Osteoblast (primary cell): ENCODE data around the gene NAPSA. TPM values are rescaled to one million over a fixed set of nuclear protein-coding genes. Genes with fewer than 3 reads are reported as not detected.
A peak's percentile ranks its signal among the peaks of the same experiment; 100 is the strongest.
"Not testable (repeated sequence)": the region's sequence is repeated elsewhere in the genome, so short reads cannot be mapped to it uniquely, and the experiment has no call there.

ENCODE experiments used
- DNase-seq: peaks from one replicate; pipeline ENCODE4 v3.0.0; 2011; ENCODE audit warnings: low spot score, mixed read lengths; ENCODE audit not compliant: insufficient read length; ENCODE audit errors: missing footprints
- H2AFZ ChIP-seq: 2 replicates; pipeline ENCODE4 v1.6.0; 2011; ENCODE audit warnings: mild to moderate bottlenecking, low read length
- H3K27ac ChIP-seq: 2 replicates; pipeline ENCODE4 v1.5.1; 2011; ENCODE audit warnings: mild to moderate bottlenecking, low read depth, low read length, moderate library complexity
- H3K27me3 ChIP-seq: 2 replicates; pipeline ENCODE4 v1.6.0; 2012; ENCODE audit warnings: mild to moderate bottlenecking, control low read depth, inconsistent platforms, low read length, moderate library complexity; ENCODE audit not compliant: insufficient read depth
- H3K36me3 ChIP-seq: 2 replicates; pipeline ENCODE4 v1.5.1; 2011; ENCODE audit warnings: mild to moderate bottlenecking, low read length, control low read depth, moderate library complexity; ENCODE audit not compliant: insufficient read depth
- H3K4me1 ChIP-seq: 2 replicates; pipeline ENCODE4 v1.5.1; 2011; ENCODE audit warnings: mild to moderate bottlenecking, low read length, control low read depth, moderate library complexity; ENCODE audit not compliant: insufficient read depth
- H3K4me2 ChIP-seq: 2 replicates; pipeline ENCODE4 v1.6.0; 2011; ENCODE audit warnings: mild to moderate bottlenecking, low read length; ENCODE audit not compliant: insufficient read depth
- H3K4me3 ChIP-seq: fragments of 200-600 bp; sonication (generic); 3 replicates; pipeline ENCODE4 v1.5.1; 2012; ENCODE audit warnings: mild to moderate bottlenecking, low read length, inconsistent platforms; ENCODE audit not compliant: insufficient read depth
- H3K79me2 ChIP-seq: 2 replicates; pipeline ENCODE4 v1.6.0; 2012; ENCODE audit warnings: mild to moderate bottlenecking, low read length, control low read depth, inconsistent platforms; ENCODE audit not compliant: insufficient read depth
- H3K9me3 ChIP-seq: 2 replicates; pipeline ENCODE4 v1.5.1; 2011; ENCODE audit warnings: low read depth, low read length, control low read depth
- H4K20me1 ChIP-seq: 2 replicates; pipeline ENCODE4 v1.6.0; 2012; ENCODE audit warnings: mild to moderate bottlenecking, low read length, control low read depth; ENCODE audit not compliant: insufficient read depth
- total RNA-seq: library from RNA; depleted of rRNA; stranded (reverse); fragments of >200 nt; gene quantifications from 2 replicates; pipeline ENCODE4 v1.2.3, GENCODE V29; 2012
- TF ChIP-seq, protein P1 (sequence below): IDR thresholded peaks from 2 replicates; pipeline ENCODE4 v1.5.1; 2011; ENCODE audit warnings: mild to moderate bottlenecking, low read depth, low read length, moderate library complexity; ENCODE audit errors: extremely low read depth

The NAPSA gene
- total RNA-seq, 1 donor: under 0.01 TPM

DNA sequence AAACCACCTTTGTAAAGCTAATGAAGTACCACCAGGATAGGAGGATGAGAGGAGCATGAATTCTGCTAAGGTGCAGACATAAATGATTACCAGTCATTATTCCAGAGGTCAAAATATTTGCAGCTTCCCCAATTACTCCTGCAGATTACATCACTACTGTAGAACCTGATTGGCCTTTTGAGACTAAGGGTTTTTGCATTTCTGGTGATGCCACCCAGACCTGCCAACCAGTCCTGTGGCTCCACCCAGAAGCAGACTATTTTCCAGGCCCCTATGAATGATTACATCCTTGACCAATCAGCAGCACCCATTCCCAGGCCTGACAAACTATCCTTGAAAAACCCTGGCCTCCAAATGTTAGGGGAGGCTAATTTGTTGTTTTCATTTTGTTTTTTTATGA, 25.1 kb downstream of the NAPSA start:
- H3K79me2 ChIP-seq: no peaks in the 10 kb centered on the region
- H3K4me1 ChIP-seq: no peaks in the 10 kb centered on the region
- DNase-seq: no peak
- H3K9me3 ChIP-seq: peaks cover 9% of the 10 kb centered on the region
- no peak overlapping the region for H3K27ac ChIP-seq
- H2AFZ ChIP-seq: no peak overlapping the region
- TF ChIP-seq, protein P1, sequence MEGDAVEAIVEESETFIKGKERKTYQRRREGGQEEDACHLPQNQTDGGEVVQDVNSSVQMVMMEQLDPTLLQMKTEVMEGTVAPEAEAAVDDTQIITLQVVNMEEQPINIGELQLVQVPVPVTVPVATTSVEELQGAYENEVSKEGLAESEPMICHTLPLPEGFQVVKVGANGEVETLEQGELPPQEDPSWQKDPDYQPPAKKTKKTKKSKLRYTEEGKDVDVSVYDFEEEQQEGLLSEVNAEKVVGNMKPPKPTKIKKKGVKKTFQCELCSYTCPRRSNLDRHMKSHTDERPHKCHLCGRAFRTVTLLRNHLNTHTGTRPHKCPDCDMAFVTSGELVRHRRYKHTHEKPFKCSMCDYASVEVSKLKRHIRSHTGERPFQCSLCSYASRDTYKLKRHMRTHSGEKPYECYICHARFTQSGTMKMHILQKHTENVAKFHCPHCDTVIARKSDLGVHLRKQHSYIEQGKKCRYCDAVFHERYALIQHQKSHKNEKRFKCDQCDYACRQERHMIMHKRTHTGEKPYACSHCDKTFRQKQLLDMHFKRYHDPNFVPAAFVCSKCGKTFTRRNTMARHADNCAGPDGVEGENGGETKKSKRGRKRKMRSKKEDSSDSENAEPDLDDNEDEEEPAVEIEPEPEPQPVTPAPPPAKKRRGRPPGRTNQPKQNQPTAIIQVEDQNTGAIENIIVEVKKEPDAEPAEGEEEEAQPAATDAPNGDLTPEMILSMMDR: no peak
- no peaks in the 10 kb centered on the region for H3K27me3 ChIP-seq
- no peak overlapping the region for H3K4me2 ChIP-seq
- no peak overlapping the region for H3K4me3 ChIP-seq
- H4K20me1 ChIP-seq: no peaks in the 10 kb centered on the region
- no peaks in the 10 kb centered on the region for H3K36me3 ChIP-seq

DNA sequence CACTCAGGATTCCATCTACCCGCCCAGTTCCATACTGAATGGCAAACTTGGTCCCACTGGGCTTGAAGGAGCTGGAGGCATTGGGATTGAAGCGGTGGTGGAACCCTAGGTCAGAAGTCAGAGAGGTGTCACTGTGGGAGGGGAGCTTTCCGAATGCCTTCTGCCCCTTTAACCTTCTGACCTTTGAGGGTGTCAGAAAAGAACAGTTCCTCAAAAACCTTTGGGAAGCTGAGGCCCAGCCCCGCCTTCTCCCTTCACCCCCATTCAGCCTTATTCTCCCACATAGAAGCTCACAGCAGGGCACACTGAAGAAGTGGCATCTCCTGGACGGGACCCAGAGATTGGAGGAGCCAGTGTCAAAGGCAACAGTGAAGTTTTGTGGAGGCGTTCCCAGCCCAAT, 28.4 kb downstream of the NAPSA start:
- not testable (repeated sequence) for H3K27me3 ChIP-seq, DNase-seq, H3K4me2 ChIP-seq, H3K9me3 ChIP-seq, H2AFZ ChIP-seq, H3K27ac ChIP-seq, H4K20me1 ChIP-seq, H3K4me1 ChIP-seq, H3K79me2 ChIP-seq, H3K4me3 ChIP-seq, H3K36me3 ChIP-seq

GRCh38 chr19:50334741-50335421, 30.6 kb downstream of the NAPSA start:
- Histone ChIP-seq H3K4me2 (no peak overlapping the region), H3K36me3 (no peaks in the 10 kb centered on the region), H3K4me3 (no peak overlapping the region), H2AFZ (no peak overlapping the region), H3K27me3 (peaks cover 27% of the 10 kb centered on the region), H3K79me2 (no peaks in the 10 kb centered on the region), H3K9me3 (no peaks in the 10 kb centered on the region), H3K4me1 (peaks cover 9% of the 10 kb centered on the region), H4K20me1 (no peaks in the 10 kb centered on the region), H3K27ac (no peak overlapping the region)
- DNase-seq: peak; percentile 32
- TF ChIP-seq, protein P1: no peak

DNA sequence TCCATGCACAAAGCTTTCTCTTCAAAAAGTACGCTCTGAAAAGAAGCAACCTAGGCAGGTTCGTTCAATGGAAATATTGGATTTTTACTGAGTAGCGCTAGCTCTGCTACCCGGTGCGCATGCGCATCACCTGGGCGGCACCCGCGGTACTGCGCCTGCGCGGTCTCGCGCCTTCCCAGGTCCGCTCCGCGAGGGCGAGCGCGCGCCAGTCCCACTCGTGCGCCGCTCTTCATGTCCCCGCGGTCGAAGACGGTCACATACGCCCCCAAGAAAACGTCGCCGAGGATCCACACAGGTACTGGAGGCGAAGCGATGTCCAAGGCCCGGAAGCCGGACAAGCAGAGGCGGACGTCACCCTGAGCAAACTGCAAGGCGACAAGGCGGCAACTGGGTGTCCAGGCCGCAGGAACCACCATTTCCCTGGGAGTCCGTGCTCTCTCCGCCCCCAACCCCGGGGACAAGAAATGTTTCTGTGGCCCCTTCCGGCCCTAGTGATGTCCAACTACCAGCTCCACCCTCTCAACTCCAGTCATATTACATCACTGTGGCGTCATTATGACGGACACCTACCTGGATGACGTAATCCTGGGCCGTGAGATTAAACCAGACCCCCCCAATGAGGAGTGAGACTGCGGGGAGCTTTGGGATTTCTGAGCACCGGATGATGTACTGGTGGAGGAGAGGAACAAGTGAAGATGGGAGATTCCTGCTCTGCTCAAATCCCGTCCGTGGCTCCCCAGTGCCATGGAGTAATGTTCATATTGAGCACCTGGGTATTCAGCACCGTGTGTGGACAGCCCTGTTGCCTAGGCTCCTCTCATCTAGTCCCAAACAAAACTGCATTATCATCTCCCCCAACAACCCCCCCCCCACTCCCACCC, 31.5 kb downstream of the NAPSA start:
- DNase-seq: peak; percentile 100
- peaks cover 9% of the 10 kb centered on the region for H3K4me1 ChIP-seq
- no peaks in the 10 kb centered on the region for H3K9me3 ChIP-seq
- no peaks in the 10 kb centered on the region for H4K20me1 ChIP-seq
- H3K4me2 ChIP-seq: peak overlapping the region; percentile 84
- TF ChIP-seq, protein P1: no peak
- H2AFZ ChIP-seq: peak overlapping the region; percentile 95
- H3K36me3 ChIP-seq: no peaks in the 10 kb centered on the region
- H3K27ac ChIP-seq: no peak overlapping the region
- no peaks in the 10 kb centered on the region for H3K79me2 ChIP-seq
- peaks cover 33% of the 10 kb centered on the region for H3K27me3 ChIP-seq
- H3K4me3 ChIP-seq: peak overlapping the region; percentile 66
